GM18951 (cell line): ENCODE data around the gene PCDH9.
"Not testable (repeated sequence)": the region's sequence is repeated elsewhere in the genome, so short reads cannot be mapped to it uniquely, and the experiment has no call there.

ENCODE experiments used
- POLR2A ChIP-seq: IDR thresholded peaks from 4 replicates; pipeline ENCODE4 v1.6.1; 2011; ENCODE audit warnings: mild to moderate bottlenecking; ENCODE audit not compliant: insufficient read length, insufficient read depth; ENCODE audit errors: extremely low read depth
- in situ Hi-C: fragments of 300-500 bp; cut with MboI; formaldehyde crosslinking; loops from one replicate; pipeline ENCODE4 v1.12.0; 2022; ENCODE audit warnings: low sequenced_read_pairs, mixed read lengths, inconsistent platforms; ENCODE audit not compliant: unreplicated experiment

PCDH9 gene

DNA sequence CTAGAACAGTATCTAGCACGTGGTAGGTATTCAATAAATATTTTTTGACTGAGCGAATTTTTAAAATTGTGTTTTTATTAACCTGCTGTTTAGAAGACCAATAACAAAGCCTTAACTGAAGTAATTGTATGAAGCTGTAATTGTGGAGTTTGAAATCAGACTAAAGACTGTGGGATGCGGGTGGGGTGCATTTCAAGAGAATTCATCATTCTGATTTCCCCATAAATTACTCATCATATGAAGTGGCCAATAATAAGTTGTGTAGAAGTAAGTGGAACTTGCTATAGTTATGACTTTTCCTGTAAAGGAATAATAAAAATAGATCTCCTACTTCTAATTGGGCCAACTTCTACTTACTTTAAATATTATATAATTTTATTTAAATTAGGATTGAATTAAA, 449.3 kb downstream of the PCDH9 start:
- TF ChIP-seq POLR2A = no peak
- in situ Hi-C loops = no loop called here

DNA sequence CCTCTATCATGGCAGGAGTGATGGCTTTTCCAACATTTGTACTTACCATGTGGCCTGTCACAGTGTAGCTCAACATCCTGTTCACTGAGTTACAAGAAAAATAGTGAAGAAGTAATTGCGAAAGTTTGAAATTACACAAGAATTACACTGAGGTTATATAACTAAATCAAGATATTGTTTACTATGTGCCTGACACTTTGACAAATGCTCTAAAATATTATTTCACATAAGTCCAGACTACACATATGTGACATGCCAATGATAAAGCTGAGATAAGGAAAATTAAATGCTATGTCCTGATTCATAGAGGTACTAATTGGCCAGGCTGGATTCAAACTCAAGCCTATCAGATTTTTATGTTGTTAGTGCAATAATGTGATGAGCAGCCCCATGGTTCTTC, 451.7 kb downstream of the PCDH9 start:
- no peak for TF ChIP-seq POLR2A
- in situ Hi-C loops = no loop called here

DNA sequence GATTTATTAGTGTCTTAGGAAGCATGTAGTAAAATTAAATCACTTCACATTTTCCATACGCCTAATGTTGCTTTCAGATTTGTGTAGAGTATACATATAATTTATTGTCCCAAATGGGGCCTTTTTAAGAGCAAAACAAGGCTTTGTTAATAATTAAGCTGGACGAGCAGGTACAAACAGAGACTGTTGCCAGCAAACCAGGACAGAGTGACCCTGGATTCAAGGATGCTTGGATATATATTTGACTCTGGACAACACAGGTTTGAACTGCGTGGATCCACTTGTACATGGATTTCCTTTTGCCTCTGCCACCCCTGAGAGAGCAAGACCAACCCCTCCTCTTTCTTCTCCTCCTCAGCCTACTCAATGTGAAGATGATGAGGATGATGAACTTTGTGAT, 454.9 kb downstream of the PCDH9 start:
- in situ Hi-C loops = no loop called here
- no peak for TF ChIP-seq POLR2A

DNA sequence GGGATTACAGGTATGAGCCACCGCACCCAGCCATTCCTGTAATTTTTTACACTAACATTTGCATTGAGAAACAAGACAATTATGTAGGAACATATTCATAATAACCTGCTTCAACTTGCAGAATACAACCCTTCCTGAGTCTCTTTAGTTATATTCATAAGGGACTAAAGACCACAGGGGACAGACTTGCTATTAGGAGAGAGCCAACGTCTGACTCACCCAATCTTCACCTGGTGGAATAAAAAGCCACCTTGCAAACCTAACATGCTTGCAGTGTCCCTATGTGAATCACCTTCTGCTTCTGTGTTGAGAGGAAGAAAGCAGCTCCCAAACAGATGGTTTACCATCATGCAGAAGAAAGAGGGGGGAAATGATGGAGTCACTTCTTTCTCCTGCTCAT, 456.1 kb downstream of the PCDH9 start:
- TF ChIP-seq POLR2A = no peak
- in situ Hi-C loops = no loop called here

DNA sequence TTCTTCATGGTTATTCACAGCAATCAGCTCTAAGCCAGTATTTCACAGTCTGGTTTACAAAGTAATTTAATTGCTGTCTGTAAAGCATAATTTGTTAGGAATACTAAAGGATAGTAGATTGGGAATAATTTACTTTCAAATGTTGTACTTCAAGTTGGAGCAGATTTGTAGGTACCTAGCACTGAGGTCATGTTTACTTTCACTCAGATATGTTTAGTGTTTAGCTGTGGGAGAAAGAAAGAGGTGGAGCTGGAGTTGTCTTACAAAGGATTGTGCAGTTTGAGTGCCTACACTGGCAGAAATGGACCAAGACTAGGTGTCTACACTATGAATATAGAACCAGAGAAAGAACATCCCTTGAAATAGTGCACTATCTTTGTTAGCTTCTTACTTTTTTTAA, 464.6 kb downstream of the PCDH9 start:
- in situ Hi-C loops = no loop called here
- TF ChIP-seq POLR2A = no peak

DNA sequence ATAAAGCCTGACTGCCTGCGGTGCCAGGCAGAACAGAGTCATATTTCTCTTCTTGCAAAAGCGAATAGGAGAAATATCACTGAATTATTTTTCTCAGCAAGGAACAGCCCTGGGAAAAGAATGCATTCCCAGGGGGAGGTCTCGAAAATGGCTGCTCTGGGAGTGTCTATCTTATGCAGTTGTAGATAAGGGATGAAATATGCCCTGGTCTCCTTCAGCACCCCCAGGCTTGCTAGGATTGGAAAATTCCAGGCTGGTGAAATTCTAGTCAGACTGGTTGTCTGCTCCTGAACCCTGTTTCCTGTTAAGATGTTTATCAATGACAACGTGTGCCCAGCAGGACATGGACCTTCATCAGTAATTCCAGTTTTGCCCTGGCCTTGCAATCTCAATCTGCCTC, 469.5 kb downstream of the PCDH9 start:
- in situ Hi-C loops = not testable (repeated sequence)

DNA sequence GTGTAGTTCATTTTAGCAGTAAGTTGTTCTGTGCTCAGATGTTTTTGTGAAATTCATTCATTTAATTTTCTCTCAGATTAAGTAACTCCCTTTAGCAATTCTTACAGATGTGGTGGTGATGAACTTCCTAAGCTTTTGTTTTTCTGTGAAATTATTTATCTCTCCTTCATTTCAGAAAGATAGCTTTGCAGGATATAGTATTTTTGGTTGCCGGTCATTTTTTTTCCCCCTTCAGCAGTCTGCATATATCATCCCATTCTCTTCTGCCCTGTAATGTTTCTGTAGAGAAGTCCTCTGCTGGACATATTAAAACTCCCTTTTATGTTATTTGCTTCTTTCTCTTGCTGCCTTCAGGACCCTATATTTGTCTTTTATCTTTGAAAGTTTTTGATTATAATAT, 470.2 kb downstream of the PCDH9 start:
- in situ Hi-C loops = no loop called here
- TF ChIP-seq POLR2A = no peak

DNA sequence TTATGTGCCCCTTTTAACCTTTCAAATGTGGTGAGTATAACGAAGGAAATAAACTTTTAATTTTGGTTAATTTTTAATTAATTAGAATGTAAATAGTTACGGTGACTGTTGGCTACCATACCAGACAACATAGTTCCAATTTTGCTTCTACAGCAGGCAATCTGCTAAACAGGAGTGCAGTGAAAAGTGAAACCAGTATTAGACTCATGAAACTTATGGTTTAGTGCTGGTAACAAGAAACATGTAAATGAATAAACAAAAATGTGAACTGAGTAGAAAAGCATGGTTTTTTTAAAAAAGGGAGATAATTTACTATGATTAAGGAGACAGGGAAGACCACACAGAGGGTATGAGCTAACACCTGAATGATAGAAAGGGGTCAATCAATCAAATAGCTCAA, 478.4 kb downstream of the PCDH9 start:
- TF ChIP-seq POLR2A = no peak
- in situ Hi-C loops = no loop called here

DNA sequence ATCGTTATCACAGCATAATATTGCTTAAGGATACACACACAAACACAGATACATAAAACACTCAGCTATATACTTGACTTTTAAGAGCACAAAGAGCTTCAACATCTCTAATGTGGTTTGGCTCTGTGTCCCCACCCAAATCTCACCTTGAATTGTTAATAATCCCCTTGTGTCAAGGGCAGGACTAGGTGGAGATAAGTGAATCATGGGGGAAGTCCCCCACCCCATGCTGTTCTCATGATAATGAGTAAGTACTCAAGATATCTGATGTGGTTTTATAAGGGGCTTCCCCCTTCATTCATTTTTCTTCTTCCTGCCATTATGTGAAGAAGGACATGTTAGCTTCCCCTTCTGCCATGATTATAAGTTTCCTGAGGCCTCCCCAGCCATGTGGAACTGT, 481.4 kb downstream of the PCDH9 start:
- in situ Hi-C loops = no loop called here
- TF ChIP-seq POLR2A = no peak

DNA sequence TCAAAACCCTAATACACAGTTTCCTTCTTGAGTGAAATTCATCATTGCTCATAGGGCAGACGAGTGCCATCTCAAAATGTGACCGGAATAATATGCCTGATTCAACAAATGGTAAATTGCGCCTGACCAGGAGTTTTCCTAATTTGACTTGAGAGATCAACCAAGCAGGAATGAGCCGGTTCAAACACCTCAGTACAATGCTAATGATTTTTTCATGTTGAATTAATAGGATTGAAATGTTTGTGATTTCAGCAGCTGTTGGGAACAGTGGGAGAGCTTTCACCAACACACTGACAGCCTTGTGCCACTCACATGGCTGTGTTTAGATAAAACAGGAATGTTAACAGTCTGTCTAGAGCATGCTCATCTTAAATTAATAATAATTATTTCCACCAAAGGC, 484.8 kb downstream of the PCDH9 start:
- in situ Hi-C loops = no loop called here
- no peak for TF ChIP-seq POLR2A

DNA sequence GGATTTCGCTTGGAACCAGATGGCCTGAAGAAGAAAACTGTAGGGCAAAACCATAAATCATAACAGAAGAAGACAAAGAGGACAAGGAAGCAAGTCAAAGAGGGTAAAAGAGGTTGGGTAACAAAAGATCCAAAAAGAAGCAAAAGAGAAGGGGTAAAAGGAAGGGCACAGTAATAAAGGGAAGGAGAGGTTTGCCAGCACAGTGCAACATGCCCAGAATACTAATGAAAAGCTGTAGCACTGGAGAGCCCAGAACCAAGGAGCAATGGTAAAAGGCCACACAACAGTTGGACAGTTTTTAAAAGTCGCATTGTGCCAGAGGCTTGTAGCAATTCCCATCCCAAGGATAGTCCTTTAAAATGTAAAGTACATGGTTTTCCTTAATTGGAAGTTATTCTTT, 506.6 kb downstream of the PCDH9 start:
- in situ Hi-C loops = no loop called here

DNA sequence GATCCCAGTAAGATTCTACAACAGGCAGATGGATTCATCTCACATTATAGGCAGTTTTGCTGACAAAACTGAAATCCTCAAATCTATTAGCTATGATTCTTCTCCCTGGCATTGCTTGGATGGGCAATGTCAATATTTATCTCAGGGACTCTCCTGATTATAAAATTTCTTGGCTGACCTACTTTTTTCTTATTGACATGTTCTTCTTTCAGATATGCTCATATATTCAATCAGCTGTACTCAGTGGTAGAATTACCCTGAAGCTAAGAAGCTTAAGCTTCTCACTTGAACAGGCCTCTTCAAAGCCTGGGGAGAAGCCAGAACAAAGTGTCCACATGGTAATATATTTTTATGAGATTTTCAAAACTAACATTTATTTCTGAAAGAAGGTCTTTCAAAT, 513.6 kb downstream of the PCDH9 start:
- in situ Hi-C loops = no loop called here
- no peak for TF ChIP-seq POLR2A

More for the DNA sequence above, 506.6 kb downstream of the PCDH9 start:
- TF ChIP-seq POLR2A = no peak

DNA sequence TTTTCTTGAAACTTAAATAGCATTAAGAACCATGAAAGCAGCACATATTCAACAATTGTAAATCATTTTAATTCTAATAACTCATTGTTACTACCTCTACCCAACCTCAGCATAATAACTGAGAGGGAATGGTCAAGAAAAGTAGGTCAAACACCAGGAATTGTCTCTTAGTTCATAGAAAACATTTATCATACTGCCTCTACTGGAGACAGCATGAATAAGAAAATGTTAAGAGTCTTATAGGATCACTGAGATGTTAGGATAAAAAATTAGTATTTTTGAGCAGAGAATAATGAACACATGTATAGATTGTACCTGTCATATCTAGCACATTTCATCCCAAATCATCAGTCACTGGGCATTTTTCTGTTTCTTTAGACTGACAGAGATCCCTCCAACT, 515.3 kb downstream of the PCDH9 start:
- TF ChIP-seq POLR2A = no peak
- in situ Hi-C loops = no loop called here

DNA sequence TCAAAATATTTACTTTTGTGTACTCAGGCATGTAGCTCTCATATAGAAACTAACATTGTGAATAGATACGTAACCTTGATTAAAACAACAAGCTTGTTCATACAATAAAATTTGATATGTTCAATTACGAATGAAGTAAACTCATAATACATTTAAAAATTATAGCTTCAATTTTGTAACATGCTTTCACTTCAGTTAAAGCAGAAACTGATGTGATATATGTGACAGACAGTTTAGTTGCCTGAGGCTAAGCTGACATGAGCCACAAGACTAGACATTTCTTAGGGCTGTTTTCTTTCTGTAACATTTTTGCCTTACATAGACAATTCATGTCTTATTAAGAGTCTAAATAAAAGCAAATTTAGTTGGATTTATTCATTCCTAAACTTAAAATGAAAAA, 526.0 kb downstream of the PCDH9 start:
- no peak for TF ChIP-seq POLR2A
- in situ Hi-C loops = no loop called here

DNA sequence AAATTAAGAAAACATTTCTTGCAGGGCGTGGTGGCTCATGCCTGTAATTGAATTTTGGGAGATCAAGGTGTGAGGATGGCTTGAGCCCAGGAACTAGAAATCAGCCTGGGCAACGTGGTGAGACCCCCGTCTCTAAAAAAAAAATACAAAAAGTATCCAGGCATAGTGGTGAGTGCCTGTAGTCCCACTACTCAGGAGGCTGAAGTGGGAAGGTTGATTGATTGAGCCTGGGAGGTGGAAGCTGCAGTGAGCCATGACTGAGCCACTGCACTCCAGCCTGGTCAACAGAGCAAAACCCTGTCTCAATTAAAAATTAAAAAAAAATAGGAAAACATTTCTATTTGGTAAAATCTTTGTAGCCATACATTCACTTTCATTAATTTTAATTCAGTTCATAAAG, 526.5 kb downstream of the PCDH9 start:
- in situ Hi-C loops = no loop called here
- no peak for TF ChIP-seq POLR2A

DNA sequence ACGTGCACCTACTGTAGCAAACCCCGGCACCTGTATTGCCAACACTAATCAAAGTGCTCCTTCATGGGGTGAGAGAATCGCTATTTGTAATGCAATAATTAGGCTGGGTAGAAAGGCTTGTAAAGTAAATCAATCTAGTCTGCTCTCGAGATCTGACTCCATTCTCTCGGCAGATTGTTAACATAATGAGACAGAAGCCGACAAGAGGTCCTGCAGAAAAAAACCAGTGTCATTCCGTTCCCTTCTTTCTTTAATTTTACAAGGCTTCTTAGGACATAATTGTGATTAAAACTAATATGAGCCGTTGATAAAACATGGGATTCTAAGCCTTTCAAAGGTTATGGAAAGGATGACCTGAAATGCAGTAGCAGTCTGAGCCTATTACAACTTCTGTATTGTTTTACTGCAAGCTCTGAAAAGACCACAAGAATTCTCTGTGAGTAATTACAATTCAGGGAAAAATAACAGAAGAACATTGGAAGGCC, 530.0 kb downstream of the PCDH9 start:
- TF ChIP-seq POLR2A = no peak
- in situ Hi-C loops = no loop called here

DNA sequence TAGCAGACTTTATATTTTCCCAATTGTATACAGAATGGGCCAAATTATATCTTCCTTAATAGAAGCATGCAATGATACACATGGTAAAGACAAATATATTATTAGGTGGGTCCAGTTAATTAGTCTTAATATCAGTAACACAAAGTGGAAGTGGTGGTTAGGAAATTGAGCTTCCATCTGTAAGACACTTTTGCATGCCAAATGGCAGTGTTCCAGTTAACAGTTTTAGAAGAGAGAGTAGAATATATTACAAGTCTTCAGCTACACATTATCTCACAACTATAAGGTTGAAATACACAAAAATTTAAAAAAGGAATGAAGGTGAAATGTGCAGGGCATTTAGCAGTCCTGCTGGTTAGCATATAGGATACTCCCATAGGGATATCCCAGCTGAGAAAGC, 536.5 kb downstream of the PCDH9 start:
- no peak for TF ChIP-seq POLR2A
- in situ Hi-C loops = loop anchor here (25.0 kb wide), 1 partner anchor 519 kb away; no protein-coding TSS in a partner anchor
